PC-9 (cell line): Measurements from ENCODE around the gene C1QTNF1. TPM values are rescaled to one million over a fixed set of nuclear protein-coding genes. Genes with fewer than 3 reads are reported as not detected.

Experiments used
- BruUV-seq: library from RNA; stranded (reverse); fragments of 400-500 nt; replicated peaks from 2 replicates; lab custom pipeline; 2021; lab: Mats Ljungman, UMichigan
- CTCF ChIA-PET: fragments of 300-600 bp; sonication (Branson Sonifier 250); formaldehyde crosslinking; loops from one replicate; lab custom pipeline; 2022; ENCODE audit warnings: antibody characterized with exemption; lab: Charles Lee
- POLR2A ChIA-PET: fragments of 300-600 bp; sonication (Branson Sonifier 250); formaldehyde crosslinking; loops from one replicate; lab custom pipeline; 2022; ENCODE audit warnings: antibody characterized with exemption; ENCODE audit not compliant: unreplicated experiment; lab: Charles Lee
- DNase-seq, 2 experiments: peaks; one replicate each; pipeline versions ENCODE4 v3.0.0 to v3.0.0-alpha.2; 2015 to 2022; ENCODE audit warnings: mixed read lengths in 1 of 2
- H2AFZ ChIP-seq: fragments of 200-600 bp; sonication (generic); 2 replicates; pipeline ENCODE4 v1.8.1; 2017; ENCODE audit warnings: antibody characterized with exemption
- H3F3A ChIP-seq: fragments of 200-600 bp; sonication (generic); 2 replicates; pipeline ENCODE4 v1.8.1; 2017; ENCODE audit warnings: antibody characterized with exemption, mild to moderate bottlenecking, low read depth; ENCODE audit not compliant: insufficient read depth
- H3K27ac ChIP-seq: fragments of 200-600 bp; sonication (generic); 2 replicates; pipeline ENCODE4 v1.6.1; 2016; ENCODE audit warnings: mixed run types
- H3K27me3 ChIP-seq: fragments of 200-600 bp; sonication (generic); 2 replicates; pipeline ENCODE4 v1.6.1; 2016; ENCODE audit warnings: low read depth, mixed run types; ENCODE audit not compliant: insufficient read depth
- H3K36me3 ChIP-seq: fragments of 200-600 bp; sonication (generic); 2 replicates; pipeline ENCODE4 v1.6.1; 2016; ENCODE audit warnings: low read depth, mixed run types
- H3K4me1 ChIP-seq: fragments of 200-600 bp; sonication (generic); replicated peaks from 2 replicates; pipeline ENCODE4 v1.6.1; 2016; ENCODE audit warnings: mixed run types; ENCODE audit not compliant: insufficient read depth
- H3K4me2 ChIP-seq: fragments of 200-600 bp; sonication (generic); 2 replicates; pipeline ENCODE4 v1.6.1; 2017; ENCODE audit warnings: mixed run types
- H3K4me3 ChIP-seq: fragments of 200-600 bp; sonication (generic); 2 replicates; pipeline ENCODE4 v1.6.1; 2016; ENCODE audit warnings: mixed run types
- H3K79me2 ChIP-seq: fragments of 200-600 bp; sonication (generic); 2 replicates; pipeline ENCODE4 v1.6.1; 2017; ENCODE audit warnings: low read depth, mixed run types
- H3K9me2 ChIP-seq: fragments of 200-600 bp; sonication (generic); 2 replicates; pipeline ENCODE4 v1.8.1; 2017; ENCODE audit warnings: mild to moderate bottlenecking; ENCODE audit not compliant: insufficient read depth
- H3K9me3 ChIP-seq: fragments of 200-600 bp; sonication (generic); 2 replicates; pipeline ENCODE4 v1.8.1; 2016; ENCODE audit warnings: low read depth; ENCODE audit not compliant: insufficient read depth
- H4K20me1 ChIP-seq: fragments of 200-600 bp; sonication (generic); 2 replicates; pipeline ENCODE4 v1.8.1; 2017; ENCODE audit not compliant: insufficient read depth
- EZH2 ChIP-seq: fragments of 200-600 bp; sonication (generic); IDR thresholded peaks from 2 replicates; pipeline ENCODE4 v1.8.0; 2017; ENCODE audit warnings: antibody characterized with exemption, low read depth
- intact Hi-C: fragments of 100-400 bp; cut with micrococcal nuclease; formaldehyde crosslinking; loops from one replicate; pipeline ENCODE4 v1.10.0; 2022; ENCODE audit not compliant: unreplicated experiment
- total RNA-seq: library from RNA; stranded (reverse); gene quantifications from 2 replicates; pipeline ENCODE4 v1.2.3, GENCODE V29; 2021
- TF ChIP-seq, protein P1 (sequence below): fragments of 200-600 bp; sonication (generic); conservative IDR thresholded peaks from 2 replicates; pipeline ENCODE4 v1.6.1; 2017; ENCODE audit warnings: mixed run types, antibody characterized with exemption, mild to moderate bottlenecking, moderate library complexity

Gene C1QTNF1
- total RNA-seq, 1 experiment from 2014 or later, result 3.4 TPM

DNA sequence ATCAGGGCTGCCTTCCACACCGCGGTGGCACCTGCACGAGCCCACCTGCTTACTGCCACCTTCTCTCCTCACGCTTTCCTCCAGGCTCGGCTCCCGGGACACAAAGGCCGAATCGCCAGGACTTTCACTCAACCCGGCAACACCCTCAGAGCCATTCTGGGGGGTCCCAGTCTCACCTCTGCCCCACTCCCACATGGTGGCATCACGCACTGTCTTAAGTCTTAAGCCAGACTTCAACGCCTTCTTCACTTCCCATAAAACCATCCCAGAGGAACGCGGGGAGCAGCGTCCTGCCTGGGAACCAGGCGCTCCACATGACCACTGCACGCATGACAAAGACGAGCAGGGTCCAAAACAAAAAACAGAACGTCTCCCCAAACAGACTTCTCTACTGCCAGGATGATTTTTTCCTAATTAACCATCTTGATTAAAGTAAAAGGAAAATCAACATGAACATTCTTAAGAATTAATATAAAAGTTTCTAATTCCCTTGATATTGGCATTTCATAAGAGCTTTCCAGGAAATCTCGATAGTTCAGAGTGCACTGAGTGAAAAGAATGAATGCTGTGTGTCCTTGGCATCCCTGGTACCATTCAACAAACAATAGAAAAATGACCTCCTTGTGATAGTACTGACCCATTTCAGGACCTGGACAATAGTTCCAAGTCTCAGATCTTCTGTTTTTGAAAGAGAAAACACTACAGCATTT is 17.0 kb upstream of the C1QTNF1 start:
- no peaks in the 10 kb centered on the region for H3K9me2 ChIP-seq
- no peaks in the 10 kb centered on the region for H3K9me3 ChIP-seq
- intact Hi-C loops, result no loop called here
- peak overlapping the region; percentile 86; the same call in 1 of the 2 replicates for H3K4me2 ChIP-seq
- peaks cover 24% of the 10 kb centered on the region; the same call in 1 of the 2 replicates for H3F3A ChIP-seq
- BruUV-seq, result no TSS peak
- POLR2A ChIA-PET, result no interaction called here
- TF ChIP-seq, protein P1, sequence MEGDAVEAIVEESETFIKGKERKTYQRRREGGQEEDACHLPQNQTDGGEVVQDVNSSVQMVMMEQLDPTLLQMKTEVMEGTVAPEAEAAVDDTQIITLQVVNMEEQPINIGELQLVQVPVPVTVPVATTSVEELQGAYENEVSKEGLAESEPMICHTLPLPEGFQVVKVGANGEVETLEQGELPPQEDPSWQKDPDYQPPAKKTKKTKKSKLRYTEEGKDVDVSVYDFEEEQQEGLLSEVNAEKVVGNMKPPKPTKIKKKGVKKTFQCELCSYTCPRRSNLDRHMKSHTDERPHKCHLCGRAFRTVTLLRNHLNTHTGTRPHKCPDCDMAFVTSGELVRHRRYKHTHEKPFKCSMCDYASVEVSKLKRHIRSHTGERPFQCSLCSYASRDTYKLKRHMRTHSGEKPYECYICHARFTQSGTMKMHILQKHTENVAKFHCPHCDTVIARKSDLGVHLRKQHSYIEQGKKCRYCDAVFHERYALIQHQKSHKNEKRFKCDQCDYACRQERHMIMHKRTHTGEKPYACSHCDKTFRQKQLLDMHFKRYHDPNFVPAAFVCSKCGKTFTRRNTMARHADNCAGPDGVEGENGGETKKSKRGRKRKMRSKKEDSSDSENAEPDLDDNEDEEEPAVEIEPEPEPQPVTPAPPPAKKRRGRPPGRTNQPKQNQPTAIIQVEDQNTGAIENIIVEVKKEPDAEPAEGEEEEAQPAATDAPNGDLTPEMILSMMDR, result no peak
- no peak for TF ChIP-seq EZH2
- H3K27me3 ChIP-seq, result no peaks in the 10 kb centered on the region
- no peaks in the 10 kb centered on the region; the same call in 1 of the 2 replicates for H4K20me1 ChIP-seq
- H3K4me3 ChIP-seq, result peak overlapping the region; percentile 77; the same call in 1 of the 2 replicates
- no peak overlapping the region for H2AFZ ChIP-seq
- H3K27ac ChIP-seq, result peak overlapping the region; percentile 76
- H3K79me2 ChIP-seq, result peaks cover 58% of the 10 kb centered on the region
- no peak for DNase-seq
- CTCF ChIA-PET, result no interaction called here
- peaks cover 57% of the 10 kb centered on the region for H3K4me1 ChIP-seq
- peaks cover 8% of the 10 kb centered on the region; the same call in 1 of the 2 replicates for H3K36me3 ChIP-seq

DNA sequence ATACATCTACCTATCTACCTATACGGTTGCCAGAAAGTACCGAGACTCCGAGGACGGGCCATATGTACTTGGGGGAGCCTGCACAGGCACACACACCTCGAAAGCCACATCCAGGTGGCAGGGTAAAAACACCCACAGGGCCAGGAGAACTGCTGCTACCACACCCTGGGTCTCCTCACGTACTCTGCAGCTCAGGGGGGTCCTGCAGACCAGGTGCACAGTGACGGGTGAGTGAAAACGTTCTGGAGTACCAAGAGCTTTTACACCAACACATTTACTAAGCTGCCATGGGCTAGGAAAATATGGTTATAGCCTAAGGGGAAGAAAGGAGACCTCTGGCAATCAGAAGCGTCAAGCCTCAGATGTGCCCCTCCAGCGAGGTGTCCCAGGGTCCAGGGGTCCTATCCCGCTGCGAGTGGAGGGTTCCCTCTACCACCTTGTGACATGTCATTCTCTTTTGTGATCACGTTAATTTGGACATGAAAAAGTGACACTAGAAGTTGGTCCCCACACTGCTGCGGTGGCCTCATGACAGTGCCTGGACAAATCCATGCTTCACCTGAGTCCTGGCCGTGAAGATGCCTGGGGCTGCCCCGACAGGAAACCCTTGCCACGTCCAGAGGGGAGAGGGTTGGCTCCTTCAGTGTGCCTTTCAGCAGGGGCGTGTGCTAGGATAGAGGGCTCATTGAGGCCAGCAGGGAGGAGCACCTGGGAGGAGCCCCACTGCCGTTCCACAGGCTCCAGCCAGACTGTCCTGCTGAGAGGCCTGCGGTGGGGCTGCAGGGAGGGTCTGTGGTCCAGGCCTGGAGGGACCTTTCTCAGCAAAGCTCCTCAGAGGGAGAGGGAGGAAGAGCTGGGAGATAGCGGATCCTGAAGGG is 16.2 kb upstream of the C1QTNF1 start:
- Histone ChIP-seq H3K36me3 (peaks cover 8% of the 10 kb centered on the region; the same call in 1 of the 2 replicates), H3K79me2 (peaks cover 50% of the 10 kb centered on the region), H2AFZ (no peak overlapping the region), H3K4me1 (peaks cover 62% of the 10 kb centered on the region), H3K4me2 (peak overlapping the region; percentile 86), H3K9me2 (no peaks in the 10 kb centered on the region), H3K9me3 (0 out of 2 replicates have a peak, but pooled peaks cover 6% of the 10 kb centered on the region), H3F3A (peaks cover 24% of the 10 kb centered on the region; the same call in 1 of the 2 replicates), H3K27me3 (no peaks in the 10 kb centered on the region), H3K27ac (no peak overlapping the region), H4K20me1 (no peaks in the 10 kb centered on the region), H3K4me3 (peak overlapping the region; percentile 77; the same call in 1 of the 2 replicates)
- ChIA-PET POLR2A (interaction anchor here (0.7 kb wide), 1 partner anchor 616 kb away, joined by 3 read pairs; no protein-coding TSS in a partner anchor), CTCF (no interaction called here)
- DNase-seq, result no peak
- TF ChIP-seq, protein P1, result no peak
- no TSS peak for BruUV-seq
- intact Hi-C loops, result no loop called here
